ENCODE results near the gene MITF. TPM values are rescaled to one million over a fixed set of nuclear protein-coding genes. Genes with fewer than 3 reads are reported as not detected.

The MITF gene
- polyA plus RNA-seq, 1 of the 3 experiments (the other 2 are of a cell fraction) = 1.7 TPM

GRCh38 chr3:69855436-69856162 lies 116.3 kb downstream of the MITF start:
- Histone ChIP-seq H3K9me3 (no peaks in the 10 kb centered on the region), H3K4me1 (ENCODE audit: control insufficient read depth in 1 of 2, insufficient read depth in 2 of 2, low read depth in 1 of 2, low read length in 1 of 2) (peaks cover 0 to 6% of the 10 kb centered on the region in 2 experiments; a peak in 1 of 4 replicates), H3K9ac (no peak overlapping the region), H3K36me3 (replicated peaks in 1 of 2; ENCODE audit: control insufficient read depth in 1 of 2, insufficient read depth in 2 of 2, low read length in 1 of 2) (no peaks in the 10 kb centered on the region), H3F3A (replicated peaks; ENCODE audit: insufficient read depth) (no peaks in the 10 kb centered on the region), H3K79me2 (ENCODE audit: insufficient read depth) (no peaks in the 10 kb centered on the region), H3K4me2 (0 out of 2 replicates have a peak overlapping the region, but pooled peaks have one; percentile 34), H3K27me3 (ENCODE audit: insufficient read depth) (no peaks in the 10 kb centered on the region), H4K20me1 (ENCODE audit: insufficient read depth) (no peaks in the 10 kb centered on the region), H3K27ac (ENCODE audit: low read depth in 2 of 2, low read length in 1 of 2) (peak overlapping the region; percentile 6 to 25; a peak in 1 of 4 replicates), H3K4me3 (ENCODE audit: low read depth in 2 of 2, low read length in 1 of 2) (no peak overlapping the region), H3K9me2 (no peaks in the 10 kb centered on the region), H2AFZ (ENCODE audit: low read depth) (peak overlapping the region; percentile 9; the same call in 1 of the 2 replicates)
- TF ChIP-seq CTCF (IDR thresholded peaks at IDR 0.05) = peak; percentile 72
- no peak for TF ChIP-seq IRF3 (IDR thresholded peaks at IDR 0.05; ENCODE audit: low read depth, low read length)
- TF ChIP-seq SMC3 (IDR thresholded peaks at IDR 0.05; ENCODE audit: low read depth, low read length) = peak; percentile 65
- TF ChIP-seq PBX3 (IDR thresholded peaks at IDR 0.05) = no peak
- TF ChIP-seq TCF12 (IDR thresholded peaks at IDR 0.05) = no peak
- TF ChIP-seq RAD21 (IDR thresholded peaks at IDR 0.05; ENCODE audit: low read length) = peak; percentile 76
- POLR2A ChIA-PET = no interaction called here
- DNase-seq = peak; percentile 41
- CTCF ChIA-PET = interaction anchor here (0.6 to 1.7 kb wide), 18 partner anchors 8 to 694 kb away, joined by 3 to 20 read pairs (median 3); partner anchors contain the start of gene MITF
- 14% methylated on average over 5 of the region's 5 CpGs for WGBS (ENCODE audit: low lambda C conversion rate)

GRCh38 chr3:69856965-69857705 lies 117.9 kb downstream of the MITF start:
- Histone ChIP-seq H3K4me3 (ENCODE audit: low read depth in 2 of 2, low read length in 1 of 2) (no peak overlapping the region), H3K79me2 (ENCODE audit: insufficient read depth) (no peaks in the 10 kb centered on the region), H3K4me2 (no peak overlapping the region), H3K9me2 (no peaks in the 10 kb centered on the region), H4K20me1 (ENCODE audit: insufficient read depth) (no peaks in the 10 kb centered on the region), H3K27ac (ENCODE audit: low read depth in 2 of 2, low read length in 1 of 2) (no peak overlapping the region), H3K27me3 (ENCODE audit: insufficient read depth) (no peaks in the 10 kb centered on the region), H3K9ac (no peak overlapping the region), H3K36me3 (replicated peaks in 1 of 2; ENCODE audit: control insufficient read depth in 1 of 2, insufficient read depth in 2 of 2, low read length in 1 of 2) (no peaks in the 10 kb centered on the region), H2AFZ (ENCODE audit: low read depth) (no peak overlapping the region), H3F3A (replicated peaks; ENCODE audit: insufficient read depth) (no peaks in the 10 kb centered on the region), H3K4me1 (ENCODE audit: control insufficient read depth in 1 of 2, insufficient read depth in 2 of 2, low read depth in 1 of 2, low read length in 1 of 2) (peaks cover 0 to 6% of the 10 kb centered on the region in 2 experiments; a peak in 1 of 4 replicates), H3K9me3 (no peaks in the 10 kb centered on the region)
- WGBS (ENCODE audit: low lambda C conversion rate) = 95% methylated on average over 3 of the region's 3 CpGs
- ChIA-PET POLR2A (no interaction called here), CTCF (interaction anchor here (1.6 kb wide), 1 partner anchor 166 kb away, joined by 4 read pairs; no protein-coding TSS in a partner anchor)
- DNase-seq = no peak
- TF ChIP-seq PBX3 (IDR thresholded peaks at IDR 0.05) (no peak), RXRA (IDR thresholded peaks at IDR 0.05; ENCODE audit: borderline replicate concordance, low read depth) (no peak), RAD21 (IDR thresholded peaks at IDR 0.05; ENCODE audit: low read length) (no peak), GABPA (IDR thresholded peaks at IDR 0.05; ENCODE audit: low read depth) (no peak), MEF2A (IDR thresholded peaks at IDR 0.05; ENCODE audit: borderline replicate concordance, low read depth) (no peak)
